T-helper 2 cell treated with Interferon-gamma antibody and Interleukin-4, amounts not matched to agents 5 μg/mL and 100 μg/mL, for 36 hours (primary cell): ENCODE results near the gene SEMA7A.
"Not testable (repeated sequence)": the region's sequence is repeated elsewhere in the genome, so short reads cannot be mapped to it uniquely, and the experiment has no call there.

Source experiments
- DNase-seq: peaks from one replicate; pipeline ENCODE4 v3.0.0; 2021; ENCODE audit warnings: low spot score
- H3K27ac Mint-ChIP-seq: one replicate; pipeline ENCODE4 v1.8.0; 2021; ENCODE audit warnings: mild to moderate bottlenecking, mixed read lengths
- H3K27me3 Mint-ChIP-seq: one replicate; pipeline ENCODE4 v1.8.0; 2021; ENCODE audit warnings: low read depth, mixed read lengths
- H3K36me3 Mint-ChIP-seq: one replicate; pipeline ENCODE4 v1.8.0; 2021; ENCODE audit warnings: low read depth, mixed read lengths
- H3K4me1 Mint-ChIP-seq: one replicate; pipeline ENCODE4 v1.8.0; 2021; ENCODE audit warnings: low read depth, mixed read lengths
- H3K4me3 Mint-ChIP-seq: one replicate; pipeline ENCODE4 v1.8.0; 2022; ENCODE audit warnings: mild to moderate bottlenecking, moderate library complexity, mixed read lengths
- H3K9me3 Mint-ChIP-seq: one replicate; pipeline ENCODE4 v1.8.0; 2021; ENCODE audit warnings: mixed read lengths

The SEMA7A gene

DNA sequence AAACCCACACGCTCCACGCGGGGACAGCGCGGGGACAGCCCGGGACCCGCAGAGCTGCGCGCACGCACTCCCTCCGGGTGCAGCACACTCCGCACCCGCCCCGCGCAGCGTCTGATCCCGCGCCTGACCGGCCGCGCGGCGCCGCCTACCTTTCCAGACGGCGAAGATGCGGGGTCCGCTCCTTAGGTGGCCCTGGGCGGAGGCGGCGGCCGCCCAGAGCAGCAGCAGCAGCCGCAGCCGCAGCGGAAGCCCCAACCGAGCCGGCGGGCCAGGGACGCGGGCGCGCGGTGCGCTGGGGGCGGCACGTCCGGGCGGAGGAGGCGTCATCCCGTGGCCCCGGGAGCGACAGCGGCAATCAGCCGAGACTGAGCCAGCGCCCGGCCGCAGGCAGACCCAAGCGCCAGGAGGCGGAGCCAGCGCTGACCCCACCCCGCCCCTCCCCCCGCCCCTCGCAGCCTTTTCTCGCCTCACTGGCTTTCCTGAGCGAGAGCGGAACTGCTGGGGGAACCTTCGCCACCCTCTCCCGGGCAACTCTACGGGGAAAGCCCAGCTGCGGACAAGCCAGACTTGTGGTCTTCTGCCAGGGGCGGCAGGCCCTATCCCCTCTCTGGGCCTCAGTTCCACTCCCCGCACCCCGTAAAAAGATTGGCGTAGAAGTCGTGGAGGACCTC, at the start of gene SEMA7A:
SEMA7A (minus strand) TSS at position 367 of the 671 bp plus-strand sequence; CDS start at position 327, 40 bp downstream.
- Mint-ChIP-seq H3K9me3 (no peaks in the 10 kb centered on the region), H3K4me3 (peak within 1 kb of the TSS; percentile 81), H3K27ac (peak within 1 kb of the TSS; percentile 82), H3K4me1 (peaks cover 39% of the 10 kb centered on the region), H3K27me3 (no peaks in the 10 kb centered on the region), H3K36me3 (no peaks in the 10 kb centered on the region)
- peak; percentile 87 for DNase-seq

GRCh38 chr15:74482661-74483060, 48.9 kb upstream of the SEMA7A start:
- Mint-ChIP-seq H3K9me3 (no peaks in the 10 kb centered on the region), H3K4me3 (no peak overlapping the region)
- DNase-seq, result no peak

DNA sequence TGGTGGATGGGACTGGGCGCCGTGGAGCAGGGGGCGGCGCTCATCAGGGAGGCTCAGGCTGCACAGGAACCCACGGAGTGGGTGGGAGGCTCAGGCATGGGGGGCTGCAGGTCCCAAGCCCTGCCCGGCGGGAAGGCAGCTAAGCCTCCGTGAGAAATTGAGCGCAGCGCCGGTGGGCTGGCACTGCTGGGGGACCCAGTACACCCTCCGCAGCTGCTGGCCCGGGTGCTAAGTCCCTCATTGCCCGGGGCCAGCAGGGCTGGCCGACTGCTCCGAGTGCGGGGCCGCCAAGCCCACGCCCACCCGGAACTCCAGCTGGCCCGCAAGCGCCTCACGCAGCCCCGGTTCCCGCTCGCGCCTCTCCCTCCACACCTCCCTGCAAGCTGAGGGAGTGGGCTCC, 46.6 kb upstream of the SEMA7A start:
- H3K27me3 Mint-ChIP-seq, DNase-seq, H3K4me3 Mint-ChIP-seq, H3K27ac Mint-ChIP-seq, H3K9me3 Mint-ChIP-seq: not testable (repeated sequence)
- Mint-ChIP-seq H3K36me3 (peaks cover 24% of the 10 kb centered on the region), H3K4me1 (peaks cover 11% of the 10 kb centered on the region)

More at GRCh38 chr15:74482661-74483060, 48.9 kb upstream of the SEMA7A start:
- H3K36me3 Mint-ChIP-seq, result peaks cover 15% of the 10 kb centered on the region
- no peaks in the 10 kb centered on the region for H3K27me3 Mint-ChIP-seq
- peaks cover 5% of the 10 kb centered on the region for H3K4me1 Mint-ChIP-seq
- H3K27ac Mint-ChIP-seq, result no peak overlapping the region

DNA sequence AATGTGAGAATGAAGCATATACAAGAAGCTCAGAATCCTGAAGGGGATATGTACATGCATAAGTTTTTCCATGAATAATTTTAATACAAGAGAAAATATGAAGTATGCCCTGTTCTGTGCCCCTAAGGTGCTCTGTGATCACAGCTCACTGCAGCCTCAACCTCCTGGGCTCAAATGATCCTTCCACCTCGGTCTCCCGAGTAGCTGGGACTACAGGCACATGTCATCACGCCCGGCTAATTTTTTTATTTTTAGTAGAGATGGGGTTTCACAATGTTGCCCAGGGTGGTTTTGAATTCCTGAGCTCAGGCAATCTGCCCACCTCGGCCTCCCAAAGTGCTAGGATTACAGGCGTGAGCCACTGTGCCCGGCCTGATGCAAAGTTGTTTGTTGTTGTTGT, 37.9 kb upstream of the SEMA7A start:
- H3K36me3 Mint-ChIP-seq, result peaks cover 32% of the 10 kb centered on the region
- not testable (repeated sequence) for H3K27ac Mint-ChIP-seq

DNA sequence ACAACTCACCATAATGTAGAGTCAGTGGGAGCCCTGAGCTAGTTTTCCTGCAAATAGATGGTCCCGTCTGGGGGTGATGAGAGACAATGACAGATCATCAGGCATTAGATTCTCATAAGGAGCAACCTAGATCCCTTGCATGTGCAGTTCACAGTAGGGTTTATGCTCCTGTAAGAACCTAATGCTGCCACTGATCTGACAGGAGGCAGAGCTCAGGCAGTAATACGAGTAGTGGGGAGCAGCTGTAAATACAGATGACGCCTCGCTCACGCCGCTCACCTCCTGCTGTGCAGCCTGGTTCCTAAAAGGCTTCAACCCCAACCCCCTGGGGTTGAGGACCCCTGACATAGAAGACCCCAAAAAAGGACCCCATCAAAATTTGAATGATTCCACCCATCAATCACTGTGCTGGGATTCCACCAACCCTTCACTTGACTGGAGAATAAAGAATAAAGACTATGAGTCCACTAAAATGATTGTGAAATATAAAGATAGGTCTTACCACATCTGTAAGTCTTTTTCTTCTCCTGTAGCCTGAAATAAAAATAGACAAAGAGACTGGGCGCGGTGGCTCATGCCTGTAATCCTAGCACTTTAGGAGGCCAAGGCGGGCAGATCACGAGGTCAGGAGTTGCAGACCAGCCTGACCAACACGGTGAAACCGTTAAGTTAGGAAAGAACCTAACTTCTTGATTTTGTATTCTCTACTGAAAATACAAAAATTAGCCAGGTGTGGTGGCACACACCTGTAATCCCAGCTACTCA, 37.1 kb upstream of the SEMA7A start:
- Mint-ChIP-seq H3K27ac (no peak overlapping the region), H3K27me3 (no peaks in the 10 kb centered on the region), H3K9me3 (no peaks in the 10 kb centered on the region), H3K4me3 (no peak overlapping the region), H3K36me3 (peaks cover 30% of the 10 kb centered on the region), H3K4me1 (no peaks in the 10 kb centered on the region)
- no peak for DNase-seq

More for the DNA sequence above, 37.9 kb upstream of the SEMA7A start:
- not testable (repeated sequence) for H3K4me1 Mint-ChIP-seq, DNase-seq, H3K4me3 Mint-ChIP-seq, H3K9me3 Mint-ChIP-seq, H3K27me3 Mint-ChIP-seq

- Mint-ChIP-seq H3K27ac (no peak overlapping the region), H3K27me3 (no peaks in the 10 kb centered on the region), H3K4me1 (peaks cover 15% of the 10 kb centered on the region), H3K36me3 (peaks cover 30% of the 10 kb centered on the region), H3K4me3 (no peak overlapping the region), H3K9me3 (peaks cover 6% of the 10 kb centered on the region)
- DNase-seq, result no peak
Measured at GRCh38 chr15:74468341-74469032, 34.7 kb upstream of the SEMA7A start.

GRCh38 chr15:74466570-74466969, 32.8 kb upstream of the SEMA7A start:
- peaks cover 23% of the 10 kb centered on the region for H3K36me3 Mint-ChIP-seq
- peaks cover 9% of the 10 kb centered on the region for H3K9me3 Mint-ChIP-seq
- no peak for DNase-seq
- H3K27me3 Mint-ChIP-seq, result no peaks in the 10 kb centered on the region
- H3K27ac Mint-ChIP-seq, result no peak overlapping the region
- peaks cover 29% of the 10 kb centered on the region for H3K4me1 Mint-ChIP-seq
- no peak overlapping the region for H3K4me3 Mint-ChIP-seq

- DNase-seq, result no peak
- no peaks in the 10 kb centered on the region for H3K27me3 Mint-ChIP-seq
- H3K27ac Mint-ChIP-seq, result peak overlapping the region; percentile 28
- H3K4me3 Mint-ChIP-seq, result no peak overlapping the region
- peaks cover 35% of the 10 kb centered on the region for H3K4me1 Mint-ChIP-seq
- H3K36me3 Mint-ChIP-seq, result peaks cover 19% of the 10 kb centered on the region
- peaks cover 9% of the 10 kb centered on the region for H3K9me3 Mint-ChIP-seq
Measured at GRCh38 chr15:74464897-74465296, 31.1 kb upstream of the SEMA7A start.

- Mint-ChIP-seq H3K4me1 (peaks cover 35% of the 10 kb centered on the region), H3K27me3 (no peaks in the 10 kb centered on the region), H3K4me3 (peak overlapping the region; percentile 20), H3K27ac (peak overlapping the region; percentile 29), H3K36me3 (peaks cover 19% of the 10 kb centered on the region), H3K9me3 (peaks cover 9% of the 10 kb centered on the region)
- no peak for DNase-seq
Measured at GRCh38 chr15:74464216-74464615, 30.5 kb upstream of the SEMA7A start.

DNA sequence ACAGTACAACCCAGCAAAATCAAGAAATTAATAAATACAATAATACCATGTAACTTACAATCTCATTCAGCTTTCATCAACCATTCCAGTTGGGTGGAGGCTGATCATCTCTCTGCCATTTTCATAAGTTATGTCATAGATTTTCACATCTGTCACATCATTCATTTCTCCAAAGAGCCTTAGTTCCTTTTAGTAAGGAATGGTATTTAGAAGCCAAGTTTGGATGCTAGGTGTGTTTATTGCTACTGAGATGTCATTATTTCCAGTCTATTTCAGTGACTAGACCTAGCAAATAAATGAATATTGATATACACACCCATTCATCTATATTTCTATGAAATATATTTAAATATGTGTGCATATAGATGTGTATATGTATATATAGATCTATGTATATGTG, 29.9 kb upstream of the SEMA7A start:
- H3K4me3 Mint-ChIP-seq, result no peak overlapping the region
- H3K36me3 Mint-ChIP-seq, result peaks cover 21% of the 10 kb centered on the region
- DNase-seq, result no peak
- H3K27ac Mint-ChIP-seq, result no peak overlapping the region
- H3K27me3 Mint-ChIP-seq, result no peaks in the 10 kb centered on the region
- peaks cover 9% of the 10 kb centered on the region for H3K9me3 Mint-ChIP-seq
- H3K4me1 Mint-ChIP-seq, result peaks cover 39% of the 10 kb centered on the region

DNA sequence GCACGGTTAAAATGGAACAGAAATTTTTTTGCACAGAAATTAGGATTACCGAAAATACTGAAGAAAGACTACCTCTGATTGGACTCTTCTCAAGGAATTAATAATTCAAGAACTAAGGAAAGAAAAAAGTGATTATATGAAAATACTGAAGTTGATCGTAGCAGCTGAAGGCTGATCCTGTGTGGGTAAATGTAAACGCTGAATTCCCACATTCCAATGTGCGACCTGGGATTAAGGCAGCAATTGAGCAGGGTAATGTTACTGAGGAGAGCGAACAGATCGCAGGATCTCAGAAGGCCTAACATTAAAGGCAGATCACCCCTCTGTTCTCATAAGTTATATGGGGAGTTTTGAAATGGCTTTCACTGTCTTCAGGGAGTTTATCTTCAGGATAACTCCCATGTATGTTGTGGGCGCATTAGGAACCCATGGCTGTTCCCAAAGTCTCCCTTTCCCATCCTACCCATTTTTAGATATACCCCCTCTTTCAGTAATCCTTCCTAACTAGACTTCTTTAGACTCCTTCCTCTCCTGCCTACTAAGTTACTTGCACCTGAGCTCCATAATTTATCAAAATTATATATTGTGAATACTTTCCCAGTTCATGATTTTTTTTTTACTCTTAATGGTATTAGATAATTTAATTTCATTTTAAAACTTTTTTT, 28.2 kb upstream of the SEMA7A start:
- peaks cover 25% of the 10 kb centered on the region for H3K36me3 Mint-ChIP-seq
- no peaks in the 10 kb centered on the region for H3K27me3 Mint-ChIP-seq
- H3K4me3 Mint-ChIP-seq, result peak overlapping the region; percentile 92
- H3K27ac Mint-ChIP-seq, result peak overlapping the region; percentile 89
- peaks cover 9% of the 10 kb centered on the region for H3K9me3 Mint-ChIP-seq
- DNase-seq, result no peak
- H3K4me1 Mint-ChIP-seq, result peaks cover 39% of the 10 kb centered on the region

GRCh38 chr15:74460871-74461846, 27.4 kb upstream of the SEMA7A start, which contains the start of gene UBL7:
Gene UBL7, minus strand, starts transcription at chr15:74461160. Its CDS starts 2,293 bp downstream, at chr15:74458867.
- Mint-ChIP-seq H3K36me3 (peaks cover 28% of the 10 kb centered on the region), H3K4me3 (peak within 1 kb of the TSS; percentile 92), H3K27ac (peak within 1 kb of the TSS; percentile 89), H3K4me1 (peaks cover 43% of the 10 kb centered on the region), H3K27me3 (no peaks in the 10 kb centered on the region), H3K9me3 (peaks cover 9% of the 10 kb centered on the region)
- DNase-seq, result peak; percentile 97

DNA sequence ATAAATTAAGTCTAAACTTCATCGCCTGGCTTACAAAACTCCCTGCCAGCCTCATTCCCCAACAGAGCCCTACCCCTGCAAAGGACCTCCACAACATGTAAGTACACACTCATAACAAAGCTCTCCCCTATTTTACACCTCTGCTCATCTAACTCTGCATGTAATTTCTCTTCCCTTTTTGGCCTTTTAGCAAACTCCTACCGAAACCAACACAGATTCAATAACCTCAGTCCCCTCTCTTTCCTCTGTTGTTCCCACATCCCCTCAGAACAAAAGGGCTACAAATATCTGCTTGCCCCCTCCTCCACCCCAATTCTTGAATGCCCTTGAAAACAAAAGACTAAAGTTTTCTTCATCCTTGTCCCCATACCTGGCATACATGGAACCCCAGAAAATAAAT, 26.5 kb upstream of the SEMA7A start:
- Mint-ChIP-seq H3K4me1 (peaks cover 42% of the 10 kb centered on the region), H3K27me3 (no peaks in the 10 kb centered on the region), H3K27ac (peak overlapping the region; percentile 89), H3K4me3 (peak overlapping the region; percentile 92), H3K9me3 (peaks cover 9% of the 10 kb centered on the region), H3K36me3 (peaks cover 24% of the 10 kb centered on the region)
- no peak for DNase-seq
